ENCODE results near the gene CCDC191.
A peak's percentile ranks its signal among the peaks of the same experiment; 100 is the strongest.

CCDC191 gene, protein sequence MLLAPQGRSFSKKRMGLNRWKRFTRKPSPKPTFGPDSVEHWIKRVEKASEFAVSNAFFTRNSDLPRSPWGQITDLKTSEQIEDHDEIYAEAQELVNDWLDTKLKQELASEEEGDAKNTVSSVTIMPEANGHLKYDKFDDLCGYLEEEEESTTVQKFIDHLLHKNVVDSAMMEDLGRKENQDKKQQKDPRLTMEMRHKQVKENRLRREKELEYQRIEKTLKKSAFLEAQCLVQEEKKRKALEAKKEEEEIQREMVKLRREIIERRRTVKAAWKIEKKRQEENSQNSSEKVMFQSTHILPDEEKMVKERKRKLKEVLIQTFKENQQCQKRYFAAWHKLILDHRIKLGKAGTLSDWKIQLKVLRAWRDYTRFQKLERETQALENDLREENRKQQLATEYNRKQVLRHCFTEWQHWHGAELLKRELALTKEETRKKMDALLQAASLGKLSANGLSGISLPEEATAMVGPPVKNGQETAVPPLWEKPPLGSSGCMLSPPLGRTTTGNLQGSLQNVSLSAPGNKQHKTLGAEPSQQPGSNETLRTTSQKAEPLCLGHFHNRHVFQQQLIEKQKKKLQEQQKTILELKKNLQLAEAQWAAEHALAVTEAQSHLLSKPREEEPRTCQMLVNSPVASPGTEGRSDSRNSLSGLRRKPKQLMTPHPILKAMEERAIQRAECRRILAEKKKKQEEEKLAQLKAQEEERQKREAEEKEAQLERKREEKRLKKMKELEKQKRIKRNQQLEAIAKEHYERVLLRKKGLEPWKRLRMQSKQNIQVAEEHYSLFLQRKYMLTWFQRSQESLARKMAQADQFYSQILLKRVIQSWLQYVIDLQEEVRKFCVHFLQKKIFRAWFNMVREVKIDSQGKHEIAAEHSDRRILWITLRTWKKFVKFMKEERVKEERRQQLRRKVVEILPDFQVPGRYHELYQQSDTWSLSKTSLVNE

DNA sequence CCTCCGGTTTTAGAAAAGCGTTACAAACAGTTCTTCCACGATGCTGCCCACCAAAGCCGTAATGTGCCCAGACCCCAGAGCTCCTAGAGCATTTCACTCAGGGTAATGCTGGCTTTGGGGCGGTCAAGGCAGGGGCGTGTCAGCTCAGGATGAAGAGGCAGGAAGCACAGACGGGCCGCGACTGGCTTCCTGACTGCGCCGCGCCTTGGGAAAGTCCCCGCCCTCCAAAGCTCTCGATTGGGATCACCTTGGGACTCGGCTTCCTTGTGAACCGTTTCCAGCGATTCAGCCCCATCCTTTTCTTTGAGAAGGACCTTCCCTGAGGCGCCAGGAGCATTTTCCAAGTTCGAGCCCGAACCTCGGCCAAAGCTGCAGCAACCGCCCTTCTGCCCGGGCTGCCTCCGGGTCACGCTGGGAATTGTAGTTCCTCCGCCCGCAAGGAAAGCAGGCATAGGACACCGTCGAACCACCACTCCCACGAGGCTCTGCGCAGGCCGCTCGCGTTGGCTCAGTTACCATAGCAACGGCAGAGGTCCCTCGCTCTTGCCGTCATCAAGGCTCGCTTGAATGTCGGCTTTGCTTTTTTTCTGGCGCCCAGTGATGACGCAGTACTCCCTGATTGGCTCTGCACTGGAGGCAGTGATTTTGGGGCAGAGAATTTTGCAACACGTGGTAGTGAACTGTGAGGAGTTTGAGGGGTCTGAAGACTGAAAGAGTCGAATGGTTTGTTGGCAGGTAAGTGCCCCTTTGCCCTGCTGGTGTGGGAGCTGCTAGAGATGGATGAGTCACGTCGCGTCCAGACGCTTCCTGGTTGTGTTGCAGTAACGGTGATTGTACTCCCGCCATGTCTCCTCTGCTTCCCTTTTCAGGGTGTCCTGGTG, at the start of gene CCDC191, which contains the start of gene QTRT2:
Gene CCDC191, minus strand, starts transcription at position 397 of the 881 bp plus-strand sequence. Its CDS starts 60 bp downstream, at position 337.
Gene QTRT2, plus strand, starts transcription at position 608 of the 881 bp plus-strand sequence. CDS start 8,521 bp downstream, outside the sequence.
- DNase-seq = peak; percentile 100

DNA sequence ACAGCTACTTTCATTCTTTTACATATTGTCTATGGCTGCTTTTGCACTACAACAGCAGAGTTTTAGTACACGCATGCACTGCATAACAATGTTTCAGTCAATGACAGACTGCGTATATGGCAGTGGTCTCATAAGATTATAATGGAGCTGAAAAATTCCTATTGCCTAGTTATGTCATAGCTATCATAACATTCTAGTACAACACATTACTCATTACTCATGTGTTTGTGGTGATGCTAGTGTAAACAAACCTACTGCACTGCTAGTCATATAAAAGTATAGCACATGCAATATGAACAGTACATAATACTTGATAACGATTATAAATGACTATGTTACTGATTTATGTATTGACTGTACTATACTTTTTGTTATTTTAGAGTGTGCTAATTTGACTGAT, 48.1 kb upstream of the CCDC191 start:
- peak; percentile 40 for DNase-seq

DNA sequence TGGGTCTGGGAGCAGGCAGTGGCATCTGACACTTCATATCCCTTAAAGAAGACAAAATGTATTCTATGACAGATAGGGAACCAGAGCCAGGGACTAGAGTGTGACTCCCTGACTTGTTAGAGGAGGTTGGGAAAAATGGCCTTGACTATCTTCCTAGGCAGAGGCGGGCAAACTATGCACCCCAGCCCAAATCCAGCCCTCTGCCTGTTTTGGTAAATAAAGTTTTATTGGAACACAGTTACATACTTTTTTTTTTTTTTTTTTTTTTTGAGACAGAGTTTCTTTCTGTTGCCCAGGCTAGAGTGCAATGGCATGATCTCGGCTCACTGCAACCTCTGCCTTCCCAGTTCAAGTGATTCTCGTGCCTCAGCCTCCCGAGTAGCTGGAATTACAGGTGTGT, 47.5 kb upstream of the CCDC191 start:
- DNase-seq = no peak

DNA sequence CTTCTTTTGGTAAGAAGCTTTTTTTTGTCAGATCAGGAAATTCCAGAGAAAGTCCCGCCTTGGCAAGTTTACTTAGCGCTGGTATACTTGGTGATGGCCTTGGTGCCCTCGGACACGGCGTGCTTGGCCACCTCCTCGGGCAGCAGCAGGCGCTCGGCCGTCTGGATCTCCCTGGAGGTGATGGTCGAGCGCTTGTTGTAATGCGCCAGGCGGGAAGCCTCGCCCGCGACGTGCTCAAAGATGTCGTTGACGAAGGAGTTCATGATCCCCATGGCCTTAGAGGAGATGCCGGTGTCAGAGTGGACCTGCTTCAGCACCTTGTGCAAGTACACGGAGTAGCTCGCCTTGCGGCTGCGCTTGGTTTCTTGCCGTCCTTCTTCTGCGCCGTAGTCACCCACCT, 46.9 kb upstream of the CCDC191 start:
- no peak for DNase-seq

- DNase-seq = no peak
Observed at GRCh38 chr3:114101101-114101500, 44.8 kb upstream of the CCDC191 start.

- peak; percentile 5 for DNase-seq
Observed at GRCh38 chr3:114095796-114096195, 39.5 kb upstream of the CCDC191 start.

GRCh38 chr3:114093596-114093995, 37.3 kb upstream of the CCDC191 start:
- peak; percentile 90 for DNase-seq

DNA sequence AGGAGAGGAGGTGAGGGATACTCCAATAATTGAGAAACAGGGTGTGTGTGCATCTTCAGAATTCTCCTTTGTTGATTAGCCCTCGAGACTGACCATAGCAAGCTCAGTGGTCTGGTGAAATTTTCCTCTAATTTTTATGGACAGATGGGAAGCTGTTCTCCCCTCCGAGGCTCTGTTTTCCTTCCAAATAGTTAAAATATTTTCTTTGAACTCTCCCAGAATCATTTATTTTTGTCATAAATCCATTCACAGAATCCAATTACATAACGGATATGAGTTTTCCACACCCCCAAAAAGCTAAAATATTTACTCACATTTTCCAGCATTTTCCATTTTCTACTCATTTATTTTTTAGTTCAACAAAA, 36.7 kb upstream of the CCDC191 start:
- no peak for DNase-seq

- no peak for DNase-seq
Observed at GRCh38 chr3:114092151-114093015, 36.1 kb upstream of the CCDC191 start.

DNA sequence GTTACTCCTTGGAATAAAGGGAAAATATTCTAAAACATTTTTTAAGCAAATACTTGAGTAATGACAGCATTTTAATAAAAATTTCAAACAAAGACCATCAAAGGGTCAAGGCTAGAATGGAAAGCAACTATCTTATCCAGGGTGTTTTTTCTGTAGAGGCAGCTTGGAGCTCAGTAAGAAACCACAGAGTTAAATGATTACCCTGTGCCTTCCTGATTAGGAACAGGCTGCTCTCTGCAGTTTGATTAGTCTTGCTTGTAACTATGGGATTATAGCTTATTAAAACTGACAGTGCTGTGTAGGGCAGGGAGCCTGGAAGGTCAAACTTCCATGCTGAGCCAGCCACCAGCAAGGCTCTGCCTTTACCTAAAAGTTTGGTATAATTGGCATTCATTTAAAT, 33.3 kb upstream of the CCDC191 start:
- no peak for DNase-seq

DNA sequence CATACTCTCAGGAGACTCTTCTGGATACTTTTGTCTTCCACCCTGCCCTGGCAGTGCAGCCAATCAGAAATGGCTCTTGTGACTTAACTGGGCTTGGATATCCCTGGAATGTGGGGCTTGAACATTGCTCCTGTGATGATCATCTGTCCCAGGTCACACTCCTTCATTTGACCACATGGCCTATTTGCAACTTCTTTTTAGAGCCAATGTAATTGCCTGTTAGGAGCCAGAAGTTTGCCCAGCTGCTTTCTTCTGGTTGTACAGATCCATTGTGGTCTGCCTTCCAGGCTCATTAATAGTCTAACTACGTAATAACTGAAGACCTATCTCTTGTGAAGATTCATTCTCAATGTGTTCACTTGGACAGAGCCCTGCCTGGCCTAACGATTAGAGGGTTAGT, 30.0 kb upstream of the CCDC191 start:
- no peak for DNase-seq

- no peak for DNase-seq
Observed at GRCh38 chr3:114083112-114083511, 26.8 kb upstream of the CCDC191 start.

- no peak for DNase-seq
Observed at GRCh38 chr3:114081037-114081436, 24.7 kb upstream of the CCDC191 start.

- DNase-seq = no peak
Observed at GRCh38 chr3:114080201-114080600, 23.9 kb upstream of the CCDC191 start.

GRCh38 chr3:114079761-114080160, 23.4 kb upstream of the CCDC191 start:
- DNase-seq = peak; percentile 58

DNA sequence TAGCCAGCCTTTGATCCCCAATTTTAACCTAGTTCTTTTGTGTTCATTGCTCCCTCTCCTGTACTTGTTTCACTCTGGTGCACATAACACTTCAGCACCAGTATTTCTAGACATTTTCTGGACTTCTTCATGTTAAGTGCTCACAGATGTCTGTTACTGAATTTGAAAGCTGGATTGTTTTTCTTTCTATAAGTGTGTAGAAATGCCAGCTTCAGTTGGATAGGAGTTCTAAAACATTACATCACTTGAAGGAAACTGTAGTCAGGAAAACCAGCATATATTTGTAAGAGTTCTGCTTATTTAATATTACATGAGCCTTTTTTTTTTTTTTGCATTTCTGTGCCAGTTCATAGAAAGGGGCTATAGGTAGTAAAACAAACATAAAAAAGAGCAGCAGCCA, 21.8 kb upstream of the CCDC191 start:
- no peak for DNase-seq

DNA sequence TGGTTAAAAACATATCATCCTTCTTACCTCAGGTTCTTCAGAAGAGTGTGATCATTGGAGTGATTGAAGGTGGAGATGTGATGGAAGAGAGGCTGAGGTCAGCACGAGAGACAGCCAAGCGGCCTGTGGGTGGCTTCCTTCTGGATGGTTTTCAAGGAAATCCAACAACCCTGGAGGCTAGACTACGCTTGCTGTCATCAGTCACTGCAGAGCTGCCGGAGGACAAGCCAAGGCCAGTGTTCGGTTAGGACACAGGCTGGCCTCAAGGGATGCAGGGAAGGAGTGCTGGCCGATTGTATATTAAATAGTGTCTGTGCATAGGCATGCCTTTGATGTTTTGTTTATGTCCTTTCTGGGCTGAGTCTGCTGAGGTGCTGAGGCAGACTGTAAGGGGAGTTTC, 20.4 kb upstream of the CCDC191 start:
- no peak for DNase-seq

- no peak for DNase-seq
Observed at GRCh38 chr3:114071786-114072185, 15.5 kb upstream of the CCDC191 start.

GRCh38 chr3:114068336-114068735, 12.0 kb upstream of the CCDC191 start:
- no peak for DNase-seq

DNA sequence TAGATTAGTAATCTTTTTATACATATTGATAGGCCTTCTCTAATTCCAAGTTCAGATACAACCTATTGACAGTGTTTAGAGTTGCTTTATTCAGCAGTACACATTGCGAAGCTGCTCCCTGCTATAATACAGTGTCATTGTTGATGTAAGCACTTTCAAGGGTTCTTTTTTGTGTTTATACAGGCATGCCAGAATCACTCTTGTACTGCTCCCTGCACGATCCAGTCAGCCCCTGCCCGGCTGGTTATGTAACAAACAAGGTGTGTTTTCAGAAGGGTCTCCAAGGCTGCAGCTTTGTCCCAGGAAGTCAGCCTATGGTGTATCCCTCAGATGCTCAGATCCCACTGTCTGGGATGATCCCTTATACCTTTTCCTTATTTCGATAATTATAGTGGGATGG, 11.5 kb upstream of the CCDC191 start:
- no peak for DNase-seq

DNA sequence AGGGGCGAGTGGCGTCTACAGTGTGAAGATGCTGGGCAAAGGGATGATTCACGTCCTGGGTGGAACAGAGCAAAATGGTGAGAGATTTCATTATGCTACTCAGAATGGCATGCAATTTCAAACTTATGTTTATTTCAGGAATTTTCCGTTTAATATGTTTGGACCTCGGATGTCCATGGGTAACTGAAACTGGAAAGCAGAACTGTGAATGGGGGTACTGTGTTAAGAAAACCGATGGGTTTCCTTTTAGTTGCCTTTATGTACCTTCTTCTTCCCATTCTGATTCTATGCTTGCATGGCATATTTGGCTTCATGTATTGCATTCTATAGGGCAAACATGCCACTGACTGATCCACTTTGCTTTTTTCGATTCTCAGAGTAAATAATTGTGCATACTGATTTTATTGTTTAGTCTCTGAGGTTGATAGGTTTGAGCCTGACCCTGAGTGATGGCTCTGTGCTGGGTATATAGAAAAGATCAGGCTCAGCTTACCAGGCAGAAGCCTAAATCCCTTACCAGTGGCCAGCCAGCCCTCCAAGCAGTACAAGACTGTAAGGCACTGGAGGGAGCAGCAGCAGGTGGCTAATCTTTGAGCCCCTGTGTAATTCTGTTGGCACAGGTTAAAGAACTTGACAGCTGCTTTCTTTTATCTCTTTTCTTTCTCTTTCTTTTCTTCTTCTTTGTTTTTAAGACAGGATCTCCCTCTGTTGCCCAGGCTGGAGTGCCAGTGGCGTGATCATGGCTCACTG, 4.8 kb upstream of the CCDC191 start:
- no peak for DNase-seq

All from NCI-H226 (cell line).